Measurements from ENCODE around the gene AIF1.
"Not testable (repeated sequence)": the region's sequence is repeated elsewhere in the genome, so short reads cannot be mapped to it uniquely, and the experiment has no call there.

AIF1 gene

DNA sequence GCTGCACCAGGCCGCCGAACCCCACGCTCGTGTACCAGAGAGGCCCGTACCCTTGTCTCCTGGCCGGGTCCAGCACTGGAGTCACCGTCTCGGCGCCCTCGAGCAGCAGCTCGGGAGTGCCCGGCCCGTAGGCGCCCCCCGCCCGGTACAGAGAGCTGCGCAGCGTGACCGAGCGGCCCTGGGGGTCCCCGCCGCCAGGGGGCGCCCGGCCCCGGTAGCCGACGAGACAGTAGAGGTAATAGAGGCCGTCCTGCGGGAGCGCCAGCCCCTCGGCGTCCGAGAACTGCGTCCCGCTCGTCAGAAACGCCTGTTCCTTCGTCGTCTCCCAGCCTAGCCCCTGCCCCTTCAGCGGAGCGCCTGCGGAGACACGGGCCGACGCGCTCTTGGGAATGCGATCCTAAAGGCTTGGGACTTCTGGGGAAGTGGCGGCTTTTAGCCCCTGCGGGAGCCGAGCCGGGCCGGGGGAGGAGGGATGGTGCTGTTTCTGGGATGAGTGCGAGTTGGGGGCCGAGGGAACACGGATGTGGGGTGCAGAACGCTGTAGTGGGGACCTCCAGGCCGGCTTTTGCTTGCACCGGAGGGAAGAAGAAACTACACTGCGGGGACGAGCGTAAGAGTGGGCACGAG is 34.1 kb upstream of the AIF1 start:
- DNase-seq, result peak; percentile 87 to 90

GRCh38 chr6:31581434-31582229 is 33.4 kb upstream of the AIF1 start:
- DNase-seq, result no peak

DNA sequence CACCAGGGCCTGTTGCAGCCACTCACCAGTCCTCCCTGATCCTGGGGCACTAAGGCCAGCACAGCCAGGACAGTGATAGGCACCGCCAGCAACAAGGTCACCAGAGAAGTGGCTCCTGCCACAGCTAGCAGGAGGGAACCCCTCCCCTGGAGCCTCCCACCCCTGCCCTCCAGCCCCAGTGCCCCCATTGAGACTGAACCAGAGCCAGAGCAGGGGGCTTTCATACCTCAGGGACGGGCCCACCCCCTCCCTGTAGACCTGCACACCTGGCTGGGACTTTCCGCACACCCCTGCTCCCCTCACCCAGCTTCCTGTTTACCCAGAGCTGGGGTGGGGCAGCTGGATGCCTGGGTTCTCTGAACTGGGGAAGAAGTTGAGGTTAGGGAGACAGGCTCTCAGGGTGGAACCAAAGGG is 32.8 kb upstream of the AIF1 start, which contains the start of gene LTB:
Gene LTB (minus strand): TSS at position 195 of the 414 bp plus-strand sequence. CDS start 7 bp downstream, at position 188.
- peak; percentile 76 to 82 for DNase-seq

- DNase-seq, result peak; percentile 54 to 76
Observed at GRCh38 chr6:31585491-31585890, 29.5 kb upstream of the AIF1 start.

DNA sequence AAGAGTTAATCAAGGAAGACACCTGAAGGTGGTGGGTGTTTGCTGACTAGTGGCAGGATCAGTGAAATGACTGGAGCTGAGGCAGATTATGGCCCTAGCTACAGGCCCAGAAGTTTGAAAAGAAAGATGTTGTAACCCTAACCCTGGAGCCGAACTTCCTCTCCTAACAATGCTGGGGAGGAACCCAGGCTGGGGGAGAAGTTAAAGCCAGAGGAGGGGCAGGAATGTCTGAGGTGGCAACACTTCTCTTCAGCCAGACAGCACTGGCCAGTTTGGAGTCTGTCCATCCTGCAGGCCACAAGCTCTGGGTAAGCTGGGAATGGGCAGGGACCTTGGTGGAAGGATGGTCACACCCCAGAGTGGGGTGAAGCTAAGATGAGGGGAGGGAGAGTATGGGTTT is 29.0 kb upstream of the AIF1 start, which contains the start of gene LST1:
Gene LST1 (plus strand): TSS at position 270 of the 400 bp plus-strand sequence. CDS start 1,023 bp downstream, outside the sequence.
- DNase-seq, result no peak

- DNase-seq, result peak; percentile 46 to 53
Observed at GRCh38 chr6:31586599-31587281, 28.3 kb upstream of the AIF1 start.

GRCh38 chr6:31587791-31588777 is 26.9 kb upstream of the AIF1 start:
- peak in 1 of 2 donors; percentile 28 for DNase-seq

GRCh38 chr6:31588871-31589650 is 26.0 kb upstream of the AIF1 start:
- DNase-seq, result no peak

DNA sequence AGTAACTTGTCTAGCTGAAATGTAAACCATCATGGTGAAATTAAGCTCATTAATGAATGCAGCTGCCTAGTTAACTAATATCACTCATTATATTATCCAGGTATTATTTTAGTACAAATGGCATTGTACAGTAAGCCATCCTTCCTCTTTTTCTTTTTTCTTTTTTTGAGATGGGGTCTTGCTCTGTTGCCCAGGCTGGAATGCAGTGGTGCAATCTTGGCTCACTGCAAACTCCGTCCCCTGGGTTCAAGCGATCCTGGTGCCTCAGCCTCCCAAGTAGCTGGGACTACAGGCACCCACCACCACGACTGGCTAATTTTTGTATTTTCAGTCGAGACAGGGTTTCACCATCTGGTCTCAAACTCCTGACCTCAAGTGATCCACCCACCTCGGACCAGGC is 24.3 kb upstream of the AIF1 start:
- not testable (repeated sequence) for DNase-seq

DNA sequence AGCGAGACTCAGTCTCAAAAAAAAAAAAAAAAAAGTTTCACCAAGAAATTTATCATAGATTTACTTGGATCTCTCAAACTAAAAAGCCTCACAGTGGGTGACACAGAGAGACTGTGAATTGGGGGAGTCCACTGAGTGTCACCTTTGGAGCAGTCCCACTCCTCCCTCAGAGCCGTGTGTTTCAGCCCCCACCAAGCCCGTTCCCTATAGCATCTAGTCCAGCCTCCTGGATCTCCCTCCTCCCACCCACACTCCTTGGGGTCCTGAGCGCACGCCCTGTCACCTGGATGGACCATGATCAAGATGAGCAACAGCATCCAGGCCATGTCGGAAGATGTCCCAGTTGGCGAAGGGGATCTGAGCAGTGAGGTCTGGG is 22.6 kb upstream of the AIF1 start:
- no peak for DNase-seq

GRCh38 chr6:31597006-31597405 is 18.0 kb upstream of the AIF1 start:
- peak; percentile 67 to 85 for DNase-seq

GRCh38 chr6:31607317-31607716 is 7.7 kb upstream of the AIF1 start:
- no peak for DNase-seq

GRCh38 chr6:31609519-31610406 is 5.3 kb upstream of the AIF1 start:
- no peak for DNase-seq

GRCh38 chr6:31610968-31611367 is 4.1 kb upstream of the AIF1 start:
- no peak for DNase-seq

GRCh38 chr6:31614075-31614619 is 887 bp upstream of the AIF1 start:
- peak in 1 of 2 donors; percentile 18 for DNase-seq

GRCh38 chr6:31615748-31616147 is 714 bp downstream of the AIF1 start:
- DNase-seq, result no peak

DNA sequence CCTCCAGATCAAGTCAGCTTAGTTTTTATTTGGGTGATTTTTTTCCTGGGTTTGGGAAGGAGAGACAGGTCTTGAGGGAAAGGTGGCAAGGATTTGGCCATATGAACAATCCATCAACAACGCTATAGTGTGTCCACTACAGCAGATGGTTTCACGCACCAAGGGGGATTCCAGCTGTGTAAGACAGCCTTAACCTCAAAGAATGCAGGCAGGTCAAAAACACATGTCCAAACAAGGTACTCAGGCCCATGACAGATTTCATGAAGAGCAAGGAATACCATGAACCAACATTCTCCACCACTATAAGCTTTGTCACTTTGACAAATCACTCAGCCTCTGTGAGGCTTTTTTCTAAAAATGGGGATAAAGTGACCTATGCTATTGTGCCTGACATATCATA is 2.0 kb downstream of the AIF1 start:
- DNase-seq, result no peak

- peak; percentile 98 to 99 for DNase-seq
Observed at GRCh38 chr6:31619805-31620585, 5.0 kb downstream of the AIF1 start.
